DND-41 (cell line): ENCODE data around the gene GMPPA.

ENCODE experiments used
- ATAC-seq: fragments of 200-7000 bp; cut with Tn5 transposase; 3 replicates; pipeline ENCODE4 v1.9.1; 2021; ENCODE audit warnings: low read depth; ENCODE audit not compliant: insufficient read depth
- DNase-seq: peaks from one replicate; pipeline ENCODE4 v3.0.0-alpha.2; 2020
- H2AFZ ChIP-seq: 2 replicates; pipeline ENCODE4 v1.6.0; 2012; ENCODE audit warnings: low read depth, low read length
- H3K27ac ChIP-seq: 2 replicates; pipeline ENCODE4 v1.5.1; 2012; ENCODE audit warnings: low read length, inconsistent platforms
- H3K27me3 ChIP-seq: fragments of 200-600 bp; sonication (generic); 2 replicates; pipeline ENCODE4 v1.6.0; 2012; ENCODE audit warnings: low read length, mild to moderate bottlenecking, inconsistent platforms; ENCODE audit not compliant: insufficient read depth, poor library complexity
- H3K36me3 ChIP-seq: 2 replicates; pipeline ENCODE4 v1.5.1; 2012; ENCODE audit warnings: low read length, inconsistent platforms; ENCODE audit not compliant: insufficient read depth
- H3K4me1 ChIP-seq: 2 replicates; pipeline ENCODE4 v1.5.1; 2012; ENCODE audit warnings: mild to moderate bottlenecking, low read length; ENCODE audit not compliant: insufficient read depth
- H3K4me2 ChIP-seq: 2 replicates; pipeline ENCODE4 v1.6.0; 2012; ENCODE audit warnings: mild to moderate bottlenecking, moderate library complexity, low read length, inconsistent platforms; ENCODE audit not compliant: insufficient read depth
- H3K4me3 ChIP-seq, 2 experiments: fragments of 200-600 bp in 1 of 2; shearing (Covaris generic) in 1 of 2; 2 replicates each; pipeline ENCODE4 v1.5.1; 2012 to 2016; ENCODE audit warnings: inconsistent platforms in 2 of 2, low read length in 2 of 2, mild to moderate bottlenecking in 2 of 2, low read depth in 1 of 2, moderate library complexity in 1 of 2
- H3K79me2 ChIP-seq: 2 replicates; pipeline ENCODE4 v1.6.0; 2012; ENCODE audit warnings: low read length, inconsistent platforms; ENCODE audit not compliant: insufficient read depth
- H3K9ac ChIP-seq: 2 replicates; pipeline ENCODE4 v1.6.0; 2012; ENCODE audit warnings: low read depth, mild to moderate bottlenecking, inconsistent platforms, low read length, moderate library complexity
- H3K9me3 ChIP-seq: 2 replicates; pipeline ENCODE4 v1.5.1; 2012; ENCODE audit warnings: low read length, moderate library complexity, mild to moderate bottlenecking, inconsistent platforms; ENCODE audit not compliant: insufficient read depth, severe bottlenecking
- H4K20me1 ChIP-seq: 2 replicates; pipeline ENCODE4 v1.6.0; 2012; ENCODE audit warnings: low read length; ENCODE audit not compliant: insufficient read depth
- EZH2 ChIP-seq: IDR thresholded peaks from 3 replicates; pipeline ENCODE4 v1.6.1; 2012; ENCODE audit warnings: borderline replicate concordance, low read depth, mild to moderate bottlenecking, moderate library complexity, low read length, inconsistent platforms; ENCODE audit not compliant: severe bottlenecking
- TF ChIP-seq, protein P1 (sequence below): IDR thresholded peaks from 2 replicates; pipeline ENCODE4 v1.5.1; 2012; ENCODE audit warnings: borderline replicate concordance, low read length, moderate library complexity, mild to moderate bottlenecking; ENCODE audit not compliant: poor library complexity, severe bottlenecking; ENCODE audit errors: extremely low read depth

Gene GMPPA

DNA sequence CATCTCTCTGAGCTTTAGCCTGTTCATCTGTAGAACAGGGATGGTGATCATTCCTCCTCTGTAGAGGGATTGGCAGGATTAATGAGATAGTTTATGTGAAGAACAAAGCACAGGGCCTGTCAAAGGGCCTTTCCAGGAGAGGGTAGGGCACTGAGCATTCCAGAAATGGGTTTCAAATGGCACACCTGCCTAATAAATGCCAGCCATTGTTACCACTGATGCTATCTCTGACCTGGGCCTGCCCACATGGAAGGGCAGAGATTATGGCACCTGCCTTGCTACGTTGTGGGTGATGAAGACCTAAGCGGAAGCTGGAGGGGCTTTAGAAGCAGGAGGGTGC is 31.0 kb upstream of the GMPPA start:
- TF ChIP-seq, protein P1, sequence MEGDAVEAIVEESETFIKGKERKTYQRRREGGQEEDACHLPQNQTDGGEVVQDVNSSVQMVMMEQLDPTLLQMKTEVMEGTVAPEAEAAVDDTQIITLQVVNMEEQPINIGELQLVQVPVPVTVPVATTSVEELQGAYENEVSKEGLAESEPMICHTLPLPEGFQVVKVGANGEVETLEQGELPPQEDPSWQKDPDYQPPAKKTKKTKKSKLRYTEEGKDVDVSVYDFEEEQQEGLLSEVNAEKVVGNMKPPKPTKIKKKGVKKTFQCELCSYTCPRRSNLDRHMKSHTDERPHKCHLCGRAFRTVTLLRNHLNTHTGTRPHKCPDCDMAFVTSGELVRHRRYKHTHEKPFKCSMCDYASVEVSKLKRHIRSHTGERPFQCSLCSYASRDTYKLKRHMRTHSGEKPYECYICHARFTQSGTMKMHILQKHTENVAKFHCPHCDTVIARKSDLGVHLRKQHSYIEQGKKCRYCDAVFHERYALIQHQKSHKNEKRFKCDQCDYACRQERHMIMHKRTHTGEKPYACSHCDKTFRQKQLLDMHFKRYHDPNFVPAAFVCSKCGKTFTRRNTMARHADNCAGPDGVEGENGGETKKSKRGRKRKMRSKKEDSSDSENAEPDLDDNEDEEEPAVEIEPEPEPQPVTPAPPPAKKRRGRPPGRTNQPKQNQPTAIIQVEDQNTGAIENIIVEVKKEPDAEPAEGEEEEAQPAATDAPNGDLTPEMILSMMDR: no peak
- TF ChIP-seq EZH2: no peak
- ATAC-seq: no peak
- H3K36me3 ChIP-seq: no peaks in the 10 kb centered on the region

DNA sequence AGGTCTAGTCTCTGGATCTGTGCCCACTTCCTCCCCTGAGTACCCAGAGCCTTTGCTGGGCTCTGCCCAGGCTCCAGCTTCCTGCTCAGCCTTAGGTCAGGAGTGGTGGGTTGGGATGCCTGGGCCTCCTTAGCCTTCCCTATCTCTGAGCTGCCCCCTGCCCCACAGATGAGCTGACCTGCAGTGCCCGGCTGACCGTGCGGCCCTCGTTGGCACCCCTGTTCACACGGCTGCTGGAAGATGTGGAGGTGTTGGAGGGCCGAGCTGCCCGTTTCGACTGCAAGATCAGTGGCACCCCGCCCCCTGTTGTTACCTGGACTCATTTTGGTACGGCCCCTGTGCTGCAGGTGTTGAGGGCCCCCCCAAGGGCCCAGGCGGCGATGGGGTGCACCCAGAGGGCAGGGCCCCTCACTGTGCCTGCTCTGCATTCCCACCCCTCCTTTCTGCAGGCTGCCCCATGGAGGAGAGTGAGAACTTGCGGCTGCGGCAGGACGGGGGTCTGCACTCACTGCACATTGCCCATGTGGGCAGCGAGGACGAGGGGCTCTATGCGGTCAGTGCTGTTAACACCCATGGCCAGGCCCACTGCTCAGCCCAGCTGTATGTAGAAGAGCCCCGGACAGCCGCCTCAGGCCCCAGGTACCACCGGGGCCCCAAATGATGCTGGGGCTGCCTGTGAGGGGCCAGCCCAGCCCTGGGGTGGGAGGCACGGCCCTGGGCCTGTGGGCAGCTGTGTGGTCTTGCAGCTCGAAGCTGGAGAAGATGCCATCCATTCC is 30.1 kb upstream of the GMPPA start:
- H3K79me2 ChIP-seq: no peaks in the 10 kb centered on the region
- H4K20me1 ChIP-seq: no peaks in the 10 kb centered on the region
- no peaks in the 10 kb centered on the region for H3K36me3 ChIP-seq
- DNase-seq (no peak), ATAC-seq (no peak)
- no peak overlapping the region for H3K9ac ChIP-seq
- no peaks in the 10 kb centered on the region for H3K9me3 ChIP-seq
- no peak overlapping the region for H3K4me3 ChIP-seq
- H3K27me3 ChIP-seq: no peaks in the 10 kb centered on the region
- no peak overlapping the region for H3K27ac ChIP-seq
- H2AFZ ChIP-seq: no peak overlapping the region
- no peak overlapping the region for H3K4me2 ChIP-seq
- TF ChIP-seq, protein P1: no peak
- no peak for TF ChIP-seq EZH2
- H3K4me1 ChIP-seq: no peaks in the 10 kb centered on the region

More for the DNA sequence above, 31.0 kb upstream of the GMPPA start:
- Histone ChIP-seq H2AFZ (no peak overlapping the region), H3K79me2 (no peaks in the 10 kb centered on the region), H3K27ac (no peak overlapping the region), H3K4me1 (no peaks in the 10 kb centered on the region), H3K4me3 (no peak overlapping the region), H4K20me1 (no peaks in the 10 kb centered on the region), H3K9me3 (no peaks in the 10 kb centered on the region), H3K9ac (no peak overlapping the region), H3K27me3 (no peaks in the 10 kb centered on the region), H3K4me2 (no peak overlapping the region)
- no peak for DNase-seq

DNA sequence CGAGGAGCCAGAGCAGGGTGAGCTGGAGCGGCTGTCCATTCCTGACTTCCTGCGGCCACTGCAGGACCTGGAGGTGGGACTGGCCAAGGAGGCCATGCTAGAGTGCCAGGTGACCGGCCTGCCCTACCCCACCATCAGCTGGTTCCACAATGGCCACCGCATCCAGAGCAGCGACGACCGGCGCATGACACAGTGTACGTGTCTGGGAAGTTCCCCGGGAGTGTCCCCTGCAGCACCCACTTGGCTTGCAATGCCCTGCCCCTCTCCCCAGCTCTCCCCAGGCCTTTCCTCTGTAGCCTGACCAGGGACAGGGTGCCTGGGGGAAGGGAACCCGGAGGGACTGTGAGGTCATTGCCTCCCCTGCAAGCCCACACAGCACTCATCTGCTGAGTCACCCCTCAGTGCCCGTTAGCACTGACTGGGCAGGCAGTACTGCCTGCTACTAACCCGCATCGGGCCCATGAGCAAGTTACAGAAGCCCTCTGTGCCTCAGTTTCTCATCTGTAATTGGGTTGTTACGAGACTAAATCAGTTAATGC is 29.4 kb upstream of the GMPPA start:
- no peaks in the 10 kb centered on the region for H4K20me1 ChIP-seq
- no peak for TF ChIP-seq EZH2
- TF ChIP-seq, protein P1: no peak
- DNase-seq (no peak), ATAC-seq (no peak)
- H3K36me3 ChIP-seq: no peaks in the 10 kb centered on the region
- no peaks in the 10 kb centered on the region for H3K4me1 ChIP-seq
- H3K79me2 ChIP-seq: no peaks in the 10 kb centered on the region
- H3K9me3 ChIP-seq: no peaks in the 10 kb centered on the region
- H3K27ac ChIP-seq: no peak overlapping the region
- H3K4me2 ChIP-seq: no peak overlapping the region
- H3K9ac ChIP-seq: no peak overlapping the region
- H2AFZ ChIP-seq: no peak overlapping the region
- H3K4me3 ChIP-seq: no peak overlapping the region
- H3K27me3 ChIP-seq: no peaks in the 10 kb centered on the region
